Activated CD4-positive, CD25-positive, alpha-beta regulatory T cell treated with anti-CD3 and anti-CD28 coated beads, Interleukin-2, amount 50 U/mL, for 72 hours (primary cell): Measurements from ENCODE around the gene IL1RAPL1.

Experiments used
- DNase-seq: peaks from one replicate; pipeline ENCODE4 v3.0.0; 2021

IL1RAPL1 gene

DNA sequence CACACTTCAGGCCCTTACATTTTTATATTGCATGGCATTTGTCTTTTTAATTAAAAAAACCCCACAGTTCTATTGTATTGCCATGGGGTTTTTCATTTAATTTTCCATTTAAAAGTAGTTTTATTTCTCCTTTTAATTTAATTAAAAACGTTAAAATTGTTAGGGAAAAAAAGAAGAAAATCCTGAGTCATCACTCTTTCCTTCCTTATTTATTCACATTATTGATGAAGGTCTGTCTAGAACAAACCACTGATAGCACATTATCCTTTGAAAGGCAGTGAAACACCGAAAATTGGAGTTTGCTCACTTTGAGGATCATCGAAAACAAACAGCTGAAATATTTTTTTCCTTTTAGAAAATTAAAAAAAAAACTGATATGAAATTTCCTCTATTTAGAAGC lies 868.5 kb downstream of the IL1RAPL1 start:
- DNase-seq = no peak

DNA sequence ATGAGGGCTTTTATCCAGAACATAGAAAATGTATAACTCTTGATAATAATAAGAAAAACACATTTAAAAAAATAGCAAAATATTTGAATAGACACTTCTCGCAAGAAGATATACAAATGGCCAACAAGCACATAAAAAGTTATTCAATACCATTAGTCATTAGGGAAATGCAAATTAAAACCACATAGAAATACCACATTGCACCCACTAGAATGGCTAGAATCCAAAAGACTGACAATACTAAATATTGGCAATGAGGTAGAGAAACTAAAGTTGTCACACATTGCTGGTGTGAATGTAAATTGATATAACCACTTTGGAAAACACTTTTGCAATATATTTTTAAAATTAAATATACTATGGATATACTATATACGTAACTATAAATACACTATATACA lies 873.8 kb downstream of the IL1RAPL1 start:
- no peak for DNase-seq

DNA sequence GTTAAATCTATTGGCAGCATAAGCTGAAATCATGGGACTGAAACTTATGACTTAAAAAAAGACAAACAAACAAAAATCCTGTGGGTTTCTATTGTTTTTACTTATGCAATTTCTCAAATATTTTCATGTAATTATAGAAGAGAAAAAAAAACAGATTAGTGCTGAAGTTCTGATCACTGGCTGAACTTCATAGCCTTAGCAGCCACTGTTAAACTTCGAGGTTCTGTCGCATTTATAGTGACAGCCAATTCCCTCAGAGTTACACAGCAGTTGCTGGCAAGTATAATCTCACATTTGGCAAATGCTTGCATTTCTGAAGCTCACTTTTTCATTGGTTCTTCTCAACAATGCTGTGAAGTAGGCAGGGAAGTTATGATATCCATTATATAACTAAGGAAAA lies 879.2 kb downstream of the IL1RAPL1 start:
- no peak for DNase-seq

DNA sequence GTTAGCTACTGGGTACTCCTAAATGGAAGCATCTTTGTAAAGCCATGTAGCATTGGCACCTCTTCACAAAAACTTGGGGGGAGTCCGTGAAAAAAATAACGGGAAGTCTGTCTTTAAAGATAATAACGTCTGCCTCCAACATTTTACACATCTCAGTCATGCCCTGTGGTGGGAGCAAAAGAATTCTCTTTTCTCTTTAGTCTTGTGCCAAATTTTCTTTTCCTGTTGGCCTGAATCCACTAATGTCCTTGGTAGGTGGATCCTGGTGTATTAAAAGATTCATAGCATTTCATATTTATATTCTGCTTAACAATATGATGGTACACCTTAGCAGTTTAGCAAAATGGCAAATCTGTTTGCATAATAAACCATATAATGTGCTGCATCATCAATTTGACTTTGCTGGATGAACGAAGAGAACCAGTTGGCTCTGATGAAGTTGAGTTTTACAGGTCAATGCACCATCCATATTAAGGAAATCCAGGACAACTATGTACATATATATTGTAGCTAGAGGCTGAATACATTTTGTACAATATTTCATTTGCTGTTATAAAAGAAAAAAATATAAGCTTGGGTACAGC lies 881.8 kb downstream of the IL1RAPL1 start:
- DNase-seq = no peak

DNA sequence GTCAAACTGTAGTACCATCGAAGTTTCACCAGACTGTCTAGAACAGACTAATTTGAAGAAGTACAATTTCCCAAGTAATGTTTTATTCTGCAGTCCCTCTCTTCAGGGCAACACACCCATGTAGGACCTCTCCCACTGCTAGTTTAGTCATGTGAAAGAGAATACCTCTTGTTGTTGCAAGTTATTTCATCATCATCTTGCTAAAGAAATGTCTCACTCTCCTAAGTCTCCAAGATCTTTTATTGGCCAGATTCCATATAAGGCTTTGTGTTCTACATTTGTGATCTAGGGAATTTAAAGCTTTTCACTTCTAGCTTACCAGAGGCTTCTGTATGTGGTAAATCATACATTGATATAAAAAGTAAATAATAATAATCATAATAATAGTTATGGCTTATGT lies 882.8 kb downstream of the IL1RAPL1 start:
- DNase-seq = no peak

DNA sequence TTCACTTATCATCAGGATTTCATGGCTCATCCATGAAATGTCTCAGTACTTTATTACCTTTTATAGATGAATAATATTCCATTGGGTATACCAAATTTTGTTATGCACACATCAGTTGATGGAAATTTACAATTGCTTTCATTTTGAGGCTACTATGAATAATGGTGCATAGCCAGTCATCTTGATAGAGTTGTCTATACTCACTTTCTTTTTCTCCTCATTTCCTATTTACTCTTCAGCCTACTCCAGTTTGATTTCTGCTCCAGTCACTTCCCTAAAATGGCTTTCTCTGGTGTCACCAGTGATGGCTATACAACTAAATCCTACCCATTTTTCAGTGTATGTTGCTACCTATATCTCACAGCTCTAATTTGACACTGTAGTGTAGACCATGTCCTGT lies 884.6 kb downstream of the IL1RAPL1 start:
- no peak for DNase-seq

DNA sequence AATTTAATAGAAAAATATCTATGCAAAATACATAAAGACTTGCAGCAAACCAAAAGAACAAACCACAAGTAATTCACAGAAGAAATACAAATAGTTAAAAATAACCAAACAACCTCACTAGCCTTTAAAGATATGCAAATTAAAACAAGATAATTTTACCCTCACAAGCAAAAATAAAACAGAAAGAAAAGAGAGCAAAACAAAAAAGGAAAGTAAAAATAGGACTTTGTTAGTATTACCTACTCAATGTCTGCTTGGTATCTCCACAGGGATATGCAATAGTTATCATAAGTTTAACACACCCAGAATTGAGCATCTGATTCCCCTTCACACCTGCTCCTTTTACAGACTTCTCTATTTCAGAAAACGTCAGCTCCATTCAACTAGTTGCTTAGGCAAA lies 890.6 kb downstream of the IL1RAPL1 start:
- no peak for DNase-seq

DNA sequence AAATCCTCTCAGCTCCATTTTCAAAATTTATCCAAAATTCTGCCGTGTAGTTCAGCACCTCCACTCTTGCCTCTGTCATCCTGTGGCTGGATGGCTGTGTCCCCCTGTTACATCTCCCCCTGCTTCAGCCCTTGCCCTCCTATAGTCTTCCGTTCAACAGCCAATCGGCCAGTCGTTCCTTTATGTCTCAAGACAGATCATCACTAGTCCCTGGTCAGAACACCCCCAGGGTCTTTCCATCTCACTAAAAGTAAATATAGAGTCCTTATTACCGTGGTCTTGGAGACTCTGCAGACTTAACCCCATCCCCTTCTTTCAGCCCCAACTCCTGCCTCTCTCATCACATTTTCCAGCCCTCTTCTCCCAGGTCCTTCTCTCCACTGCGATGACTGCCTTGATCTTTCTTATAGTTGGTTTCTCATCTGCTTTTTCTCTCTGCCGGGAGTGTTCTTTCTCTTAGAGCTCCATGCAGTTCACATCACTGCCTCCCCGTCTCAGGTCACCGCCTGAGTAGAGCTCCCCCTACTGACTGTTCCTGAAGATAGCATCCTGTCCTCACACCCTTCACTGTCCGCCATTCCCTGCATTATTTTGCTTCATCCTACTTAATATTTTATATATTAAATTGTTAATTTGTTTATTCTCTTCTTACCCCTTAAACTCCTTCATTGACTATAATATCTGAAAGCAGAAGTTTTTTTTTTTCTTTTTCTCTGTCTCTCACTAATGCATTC lies 891.3 kb downstream of the IL1RAPL1 start:
- no peak for DNase-seq

DNA sequence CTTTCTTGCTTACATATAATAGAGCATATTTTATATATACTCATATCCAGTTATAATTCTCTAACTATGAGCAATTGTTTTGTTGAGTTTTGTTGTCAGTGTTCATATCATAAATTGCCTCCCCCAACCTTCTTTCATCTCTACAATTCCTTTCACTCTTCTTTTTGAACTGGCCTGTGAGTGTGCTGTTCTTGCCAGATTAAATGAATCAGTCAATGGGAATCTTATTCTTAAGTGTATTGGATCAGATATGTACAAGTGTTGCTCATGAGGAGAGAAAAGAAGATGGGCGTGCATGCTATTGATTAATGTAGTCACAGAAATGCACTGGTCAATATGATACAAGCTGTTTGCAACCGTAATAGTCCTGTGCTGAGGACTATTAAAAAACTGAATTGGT lies 900.0 kb downstream of the IL1RAPL1 start:
- DNase-seq = no peak

DNA sequence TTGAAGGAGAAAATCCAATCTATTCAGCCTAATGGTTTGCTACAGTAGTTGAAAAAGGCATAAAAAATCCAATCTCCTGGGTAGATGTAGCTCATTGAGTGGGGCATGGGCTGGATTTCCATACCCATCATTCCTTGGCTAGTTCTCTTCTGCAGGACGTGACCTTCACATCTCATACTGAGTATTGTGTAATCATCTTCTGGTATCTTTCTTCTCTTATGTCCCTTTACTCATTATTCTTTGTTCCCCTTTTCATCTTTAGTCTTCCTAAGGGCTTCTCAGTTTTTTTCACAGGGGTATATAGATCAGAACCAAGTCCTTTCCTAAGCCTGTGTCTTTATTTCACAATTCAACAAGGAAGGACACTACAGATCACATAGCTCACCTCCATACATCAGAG lies 900.5 kb downstream of the IL1RAPL1 start:
- no peak for DNase-seq

DNA sequence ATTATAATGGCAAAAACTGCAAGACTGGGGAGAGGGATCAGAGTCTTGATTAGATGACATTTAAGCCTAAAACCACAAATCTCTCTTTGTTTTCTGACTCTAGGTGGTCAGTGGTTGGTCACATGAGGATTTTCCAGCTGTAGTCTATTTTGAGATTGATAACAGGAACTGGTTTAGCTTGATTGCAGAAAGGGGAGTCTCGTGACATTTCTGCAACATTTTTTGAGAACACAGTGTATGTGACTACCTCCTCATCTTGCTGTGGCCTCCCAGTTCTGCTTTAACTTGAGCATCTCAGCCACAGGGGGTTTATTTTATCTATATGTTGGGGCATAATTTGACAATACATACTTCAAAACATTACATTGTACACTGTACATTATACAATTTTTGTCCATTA lies 901.7 kb downstream of the IL1RAPL1 start:
- DNase-seq = no peak

DNA sequence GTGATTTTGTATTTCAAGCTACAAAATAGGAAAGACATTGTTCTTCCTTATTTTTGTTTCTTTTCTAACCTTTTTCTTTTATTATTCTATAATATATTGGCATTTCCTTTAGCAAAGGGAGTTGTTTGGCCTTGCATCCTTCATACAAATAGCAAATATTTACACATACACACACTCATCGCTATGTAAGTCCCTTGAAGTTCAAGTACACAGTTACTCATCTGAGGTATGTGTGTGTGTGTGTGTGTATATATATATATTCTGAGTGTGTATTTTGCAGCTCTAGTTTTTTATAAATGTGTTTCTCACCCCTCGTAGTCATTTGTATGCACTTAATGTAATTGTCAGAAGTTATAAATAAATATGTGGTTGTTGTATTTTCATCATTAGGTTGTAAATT lies 903.4 kb downstream of the IL1RAPL1 start:
- DNase-seq = no peak

DNA sequence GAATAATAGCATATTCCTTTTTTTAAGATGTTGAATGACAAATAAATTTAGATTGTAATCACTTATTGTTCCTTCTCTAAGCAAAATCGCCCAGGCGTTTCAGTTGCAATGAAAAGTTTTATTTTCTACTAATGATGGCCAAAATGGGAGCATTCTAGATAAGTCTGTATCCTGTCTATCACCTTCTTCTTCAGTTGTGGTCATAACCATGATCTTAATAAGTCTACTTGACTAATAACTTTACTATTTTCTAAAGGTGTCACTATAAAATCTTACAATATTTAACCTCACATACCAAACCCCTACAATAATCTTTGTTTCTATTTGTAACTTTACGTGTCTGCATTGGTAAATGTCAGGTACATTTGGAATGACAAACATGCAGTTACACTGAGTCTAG lies 904.4 kb downstream of the IL1RAPL1 start:
- DNase-seq = no peak

DNA sequence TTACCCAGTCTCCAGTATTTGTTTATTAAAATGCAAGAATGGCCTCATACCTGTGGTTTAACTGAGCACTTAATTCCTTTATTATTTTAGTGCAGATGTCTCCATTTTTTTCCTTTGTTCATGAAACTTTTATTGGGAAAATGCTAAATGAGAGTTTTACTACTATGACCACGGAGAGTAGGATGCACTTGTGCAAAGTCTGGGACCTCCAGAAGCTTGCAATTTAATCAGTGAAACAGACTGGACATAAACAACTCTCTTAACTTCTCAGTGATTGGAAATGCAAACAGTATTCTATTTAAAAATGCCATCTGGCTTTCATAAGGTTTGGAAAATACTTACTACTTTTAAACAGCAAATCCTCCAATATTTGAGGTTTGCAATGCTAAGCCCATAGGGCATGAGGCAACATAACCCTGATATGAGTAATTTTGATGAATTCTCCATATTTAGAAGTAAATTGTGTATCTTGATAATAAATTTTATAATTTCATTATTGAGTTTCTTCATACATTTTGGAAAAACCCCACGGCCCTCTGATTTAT lies 909.5 kb downstream of the IL1RAPL1 start:
- DNase-seq = no peak

DNA sequence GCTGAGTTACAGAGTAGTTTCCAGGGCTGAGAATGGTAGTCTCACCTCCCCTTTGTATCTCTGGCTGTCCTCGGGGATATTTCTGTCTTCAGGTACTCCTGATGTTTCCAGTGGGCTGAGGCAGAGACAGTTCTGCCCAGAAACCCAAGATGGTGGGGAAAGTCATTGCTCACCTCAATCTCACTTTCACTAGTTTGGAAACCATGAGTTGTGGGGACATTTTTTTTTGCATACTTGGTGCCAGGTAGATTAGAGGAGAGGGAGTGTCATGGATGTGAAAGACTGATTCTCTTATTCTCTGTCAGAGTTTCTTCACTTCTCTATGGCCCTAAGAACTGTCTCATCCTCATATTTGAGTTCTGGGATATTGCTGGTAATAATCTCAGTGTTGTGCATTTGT lies 919.5 kb downstream of the IL1RAPL1 start:
- DNase-seq = no peak

DNA sequence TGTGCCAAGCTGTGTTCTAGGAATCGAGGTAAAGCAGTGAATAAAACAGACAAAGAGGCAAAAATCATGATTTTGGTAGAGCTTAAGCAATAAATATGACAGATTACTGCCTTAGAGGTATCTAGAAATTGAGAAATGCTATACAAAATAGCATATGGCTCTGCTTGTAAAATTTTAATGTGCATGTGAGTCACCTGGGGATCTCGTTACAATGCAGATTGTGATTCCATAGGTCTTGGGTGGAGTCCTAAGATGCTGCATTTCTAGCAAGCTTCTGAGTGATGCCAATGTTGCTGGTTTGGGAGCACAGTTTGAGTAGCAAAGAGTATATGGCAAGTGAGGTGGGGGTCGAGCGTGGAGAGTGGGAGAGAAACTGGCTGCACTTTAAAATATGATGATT lies 930.9 kb downstream of the IL1RAPL1 start:
- DNase-seq = no peak

DNA sequence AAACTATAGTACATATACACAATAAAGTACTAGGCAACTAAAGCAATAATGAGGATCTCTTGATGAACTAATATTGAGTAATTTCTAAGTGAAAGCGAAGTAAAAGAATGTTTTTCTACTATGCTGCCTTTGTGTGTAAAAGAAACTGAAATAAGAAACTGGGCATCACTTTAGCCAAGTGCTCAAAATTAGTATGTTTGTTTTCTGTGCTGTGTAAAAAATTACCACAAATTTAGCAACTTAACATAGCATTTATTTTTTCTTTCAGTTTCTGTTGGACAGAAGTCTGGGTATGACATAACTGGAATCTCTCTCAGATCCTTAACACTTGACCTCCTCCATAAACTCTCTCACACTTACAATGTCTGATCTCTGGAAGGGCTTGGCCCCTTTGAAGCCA lies 941.0 kb downstream of the IL1RAPL1 start:
- DNase-seq = no peak

DNA sequence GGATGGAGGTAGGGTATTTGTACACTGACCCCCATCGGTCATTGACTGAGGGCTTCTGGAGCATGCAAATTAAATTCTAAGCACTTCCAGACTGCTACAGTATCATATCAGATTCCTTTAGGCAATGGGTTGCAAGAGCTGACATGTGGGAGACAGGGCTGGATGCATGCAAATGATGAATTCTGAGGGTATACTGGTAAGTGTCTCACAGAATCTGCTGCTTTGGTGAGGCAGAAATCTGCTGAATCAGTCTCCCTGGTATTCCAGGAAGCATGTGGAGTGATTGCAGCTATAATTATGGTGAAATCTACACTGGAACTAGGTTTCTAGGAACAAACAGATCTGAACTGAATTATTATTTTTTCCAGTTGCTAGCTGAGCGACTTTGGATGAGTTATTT lies 943.3 kb downstream of the IL1RAPL1 start:
- no peak for DNase-seq

DNA sequence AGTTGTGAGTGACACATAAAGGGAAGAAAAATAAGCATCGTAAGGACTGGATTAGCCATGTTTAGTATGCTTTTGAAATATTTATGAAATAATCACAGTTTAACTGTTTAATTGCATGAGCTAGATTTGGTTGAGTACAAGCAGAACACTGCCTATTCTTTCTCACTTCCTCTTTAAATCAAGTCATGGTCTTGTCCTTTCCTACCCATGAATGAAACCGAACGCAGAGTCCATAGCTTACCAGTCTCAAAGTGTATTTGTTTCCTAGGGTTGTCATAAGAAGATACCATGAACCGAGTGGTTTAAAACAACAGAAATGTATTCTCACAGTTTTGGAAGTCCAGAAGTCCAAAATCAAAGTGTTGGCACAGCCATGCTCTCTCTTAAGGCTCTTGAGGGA lies 944.1 kb downstream of the IL1RAPL1 start:
- no peak for DNase-seq

DNA sequence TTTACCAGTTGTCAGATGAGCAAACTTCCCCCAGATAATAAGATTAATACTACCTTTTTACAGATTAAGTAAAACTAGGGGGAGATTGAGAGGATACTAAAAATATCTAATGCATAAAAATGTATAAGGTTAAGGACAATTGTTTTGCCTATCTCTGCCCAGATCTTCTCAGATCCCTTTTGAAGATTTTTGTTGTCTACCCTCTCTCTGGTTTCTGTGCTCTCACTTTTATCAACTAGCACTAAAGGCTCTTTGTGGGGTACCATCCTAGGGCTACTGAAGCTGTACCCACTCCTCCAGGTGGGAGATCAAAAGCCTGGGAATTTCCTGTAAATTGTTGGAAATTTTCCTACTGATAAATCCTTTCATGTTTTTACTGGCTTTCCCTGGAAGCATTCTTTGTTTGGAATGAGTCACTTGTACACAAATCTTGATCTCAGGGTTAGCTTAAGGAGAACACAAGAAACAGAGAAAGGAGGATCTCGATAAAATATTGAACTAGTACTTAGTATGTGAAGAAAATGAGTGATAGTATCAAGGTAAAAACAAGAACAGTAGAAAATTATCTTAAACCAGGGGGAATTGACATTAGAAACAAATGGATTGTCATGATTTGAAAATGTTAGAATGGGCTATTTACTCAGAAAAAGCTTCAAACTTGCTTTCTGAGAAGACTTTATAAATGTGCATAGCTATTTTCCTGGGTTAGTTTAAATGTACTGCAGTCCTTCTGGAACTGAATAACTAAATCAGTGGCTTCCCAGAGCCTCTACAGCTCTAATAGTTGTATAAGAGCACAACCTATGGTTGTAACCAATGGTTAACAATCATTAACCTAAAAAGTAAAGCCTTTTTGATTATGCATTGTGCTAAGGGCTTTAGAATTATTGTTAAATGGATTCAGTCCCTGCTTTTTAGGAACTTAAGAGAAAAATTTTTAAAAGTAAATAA lies 948.2 kb downstream of the IL1RAPL1 start:
- no peak for DNase-seq

DNA sequence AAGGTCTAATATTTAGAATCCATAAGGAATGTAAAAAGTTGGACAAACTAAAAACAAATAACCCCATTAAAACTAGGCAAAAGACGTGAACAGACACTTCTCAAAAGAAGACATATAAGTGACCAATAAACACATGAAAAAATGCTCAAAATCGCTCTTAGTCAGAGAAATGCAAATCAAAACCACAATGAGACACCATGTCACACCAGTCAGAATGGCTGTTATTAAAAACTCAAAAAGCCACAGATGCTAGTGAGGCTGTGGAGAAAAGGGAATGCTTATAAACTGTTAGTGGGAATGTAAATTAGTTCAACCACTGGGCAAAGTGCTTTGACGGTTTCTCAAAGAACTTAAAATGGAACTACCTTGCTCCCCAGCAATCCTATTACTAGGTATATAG lies 953.8 kb downstream of the IL1RAPL1 start:
- DNase-seq = no peak

DNA sequence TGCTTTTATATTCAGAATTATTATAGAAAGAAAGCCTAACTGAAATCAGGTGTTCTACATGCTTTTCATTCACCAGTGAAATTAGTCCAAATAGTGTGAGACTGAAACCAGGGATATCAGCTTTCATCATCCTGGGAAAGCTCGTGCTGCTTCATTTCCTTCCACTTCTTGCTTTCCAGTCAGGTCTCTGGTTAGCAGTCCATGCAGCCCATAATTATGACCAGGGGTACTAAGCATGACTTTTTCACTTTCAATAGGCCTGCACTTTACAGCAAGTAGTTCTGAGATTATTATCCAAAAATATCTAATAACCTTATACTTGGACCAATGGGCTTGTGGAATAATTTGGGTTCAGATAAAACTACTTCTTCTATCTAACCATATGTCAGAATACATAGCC lies 954.9 kb downstream of the IL1RAPL1 start:
- DNase-seq = no peak

DNA sequence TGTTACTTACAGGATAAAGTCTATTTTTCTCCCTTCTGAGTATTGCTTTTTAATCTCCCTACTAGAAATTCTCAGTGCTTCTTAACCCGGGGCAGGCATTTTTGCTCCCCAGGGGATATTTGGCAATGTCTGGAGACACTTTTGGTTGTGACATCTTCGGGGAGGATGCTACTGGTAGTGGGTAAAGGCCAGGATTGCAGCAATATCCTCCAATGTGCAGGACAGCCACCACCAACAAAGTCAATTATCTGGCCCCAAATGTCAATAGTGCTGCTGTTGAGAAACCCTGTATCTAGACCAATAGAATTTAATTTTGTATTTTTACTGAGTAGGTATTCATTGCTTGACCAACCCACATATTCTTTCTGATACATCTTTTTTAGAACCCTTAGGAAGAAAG lies 958.6 kb downstream of the IL1RAPL1 start:
- DNase-seq = no peak

DNA sequence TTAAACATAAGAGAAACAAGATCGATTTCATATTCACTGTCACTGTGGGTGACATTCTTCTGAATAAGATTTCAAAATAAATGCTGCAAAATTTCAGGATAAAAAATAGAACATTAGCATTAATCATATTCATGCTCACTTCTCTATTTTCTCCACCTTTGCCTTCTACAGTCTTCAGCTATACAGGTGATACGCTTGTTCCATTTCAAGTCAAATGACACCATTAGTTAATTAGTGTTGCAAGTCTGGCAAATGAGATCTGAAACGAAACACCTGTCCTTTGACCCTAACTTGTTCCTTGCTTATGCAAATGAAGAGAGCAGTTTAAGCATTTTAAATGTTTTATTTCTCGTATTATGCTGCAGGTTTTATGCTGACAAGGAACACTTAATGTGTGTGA lies 960.6 kb downstream of the IL1RAPL1 start:
- DNase-seq = no peak
